T47D (cell line): ENCODE results near the gene MIS18A.

Experiments
- DNase-seq, 2 experiments: peaks; one replicate each; pipeline versions ENCODE4 v3.0.0 to v3.0.0-alpha.2; 2011 to 2012; ENCODE audit warnings: low read depth in 1 of 2, low spot score in 1 of 2
- JUND ChIP-seq: IDR thresholded peaks from 2 replicates; pipeline ENCODE4 v1.6.1; 2012; ENCODE audit warnings: low read depth
- in situ Hi-C: cut with HindIII; loops from 2 replicates; pipeline ENCODE4 v1.10.0; 2016; ENCODE audit warnings: low sequenced_read_pairs, low pct_unique_long_range_greater_than_20kb

MIS18A gene

GRCh38 chr21:32257962-32258785 lies 20.7 kb downstream of the MIS18A start:
- in situ Hi-C loops, result no loop called here
- TF ChIP-seq JUND, result no peak; the same call in 1 of the 2 replicates
- DNase-seq, result peak; percentile 64 to 90

GRCh38 chr21:32256873-32257620 lies 21.8 kb downstream of the MIS18A start:
- no peak for DNase-seq
- no peak for TF ChIP-seq JUND
- in situ Hi-C loops, result no loop called here

- no peak for DNase-seq
- no peak for TF ChIP-seq JUND
- in situ Hi-C loops, result no loop called here
These were observed 22.6 kb downstream of the MIS18A start for GRCh38 chr21:32256251-32256650.

- DNase-seq, result no peak
- no peak for TF ChIP-seq JUND
- in situ Hi-C loops, result no loop called here
These were observed 25.6 kb downstream of the MIS18A start for GRCh38 chr21:32253215-32253641.

- in situ Hi-C loops, result no loop called here
- no peak for DNase-seq
These were observed 26.7 kb downstream of the MIS18A start for GRCh38 chr21:32252136-32252535.

GRCh38 chr21:32249511-32250280 lies 29.2 kb downstream of the MIS18A start:
- in situ Hi-C loops, result no loop called here

More at GRCh38 chr21:32252136-32252535, 26.7 kb downstream of the MIS18A start:
- TF ChIP-seq JUND, result no peak

GRCh38 chr21:32248571-32249461 lies 30.0 kb downstream of the MIS18A start:
- DNase-seq, result no peak
- TF ChIP-seq JUND, result no peak
- in situ Hi-C loops, result no loop called here

More at GRCh38 chr21:32249511-32250280, 29.2 kb downstream of the MIS18A start:
- TF ChIP-seq JUND, result no peak
- DNase-seq, result no peak

GRCh38 chr21:32246571-32247140 lies 32.2 kb downstream of the MIS18A start:
- no peak for DNase-seq
- TF ChIP-seq JUND, result no peak
- in situ Hi-C loops, result no loop called here

- in situ Hi-C loops, result no loop called here
These were observed 32.9 kb downstream of the MIS18A start for GRCh38 chr21:32245971-32246370.

GRCh38 chr21:32240851-32241687 lies 37.8 kb downstream of the MIS18A start:
- peak in 1 of 2 experiments; percentile 28 for DNase-seq
- in situ Hi-C loops, result no loop called here
- no peak for TF ChIP-seq JUND

More at GRCh38 chr21:32245971-32246370, 32.9 kb downstream of the MIS18A start:
- DNase-seq, result no peak
- no peak for TF ChIP-seq JUND
